Endothelial cell of umbilical vein (primary cell): ENCODE measurements around the gene RAB3GAP2. TPM values are rescaled to one million over a fixed set of nuclear protein-coding genes. Genes with fewer than 3 reads are reported as not detected.

Experiments
- BruUV-seq: library from RNA; stranded (reverse); fragments of 400-500 nt; replicated peaks from 2 replicates; lab custom pipeline; 2021; lab: Mats Ljungman, UMichigan
- CTCF ChIA-PET: fragments of 300-600, 350-600 bp; sonication (Branson Sonifier 250); formaldehyde crosslinking; loops from one replicate; lab custom pipeline; 2021; ENCODE audit warnings: antibody characterized with exemption, inconsistent platforms; lab: Charles Lee
- POLR2A ChIA-PET: fragments of 300-600, 350-600 bp; sonication (Branson Sonifier 250); formaldehyde crosslinking; loops from one replicate; lab custom pipeline; 2021; ENCODE audit warnings: antibody characterized with exemption, inconsistent platforms; lab: Charles Lee
- DNase-seq: peaks from one replicate; pipeline ENCODE4 v3.0.0-alpha.2; 2011; ENCODE audit warnings: low read depth, low spot score
- FAIRE-seq: peaks from 2 replicates; lab custom pipeline; 2011; peaks lifted over from hg19 to GRCh38; lab: Jason Lieb, UNC
- H2AFZ ChIP-seq: 2 replicates; pipeline ENCODE4 v1.6.0; 2012; ENCODE audit warnings: low read depth, low read length, control low read depth, inconsistent platforms
- H3K27ac ChIP-seq: 2 replicates; pipeline ENCODE4 v1.5.1; 2011; ENCODE audit warnings: low read depth, mild to moderate bottlenecking, control low read depth, low read length, moderate library complexity; ENCODE audit not compliant: insufficient read depth
- H3K27me3 ChIP-seq, 2 experiments: 2 replicates each; pipeline versions ENCODE4 v1.6.0 to v1.6.1; 2011; ENCODE audit warnings: low read length in 2 of 2, mixed read lengths in 1 of 2; ENCODE audit not compliant: control insufficient read depth in 2 of 2, insufficient read depth in 2 of 2
- H3K36me3 ChIP-seq, 2 experiments: 2 replicates in 1 of 2; 3 replicates in 1 of 2; pipeline ENCODE4 v1.5.1; 2011; ENCODE audit warnings: low read length in 2 of 2, mild to moderate bottlenecking in 1 of 2, moderate library complexity in 1 of 2; ENCODE audit not compliant: control insufficient read depth in 2 of 2, insufficient read depth in 2 of 2; ENCODE audit errors: extremely low read depth in 1 of 2
- H3K4me1 ChIP-seq: 3 replicates; pipeline ENCODE4 v1.5.1; 2011; ENCODE audit warnings: mild to moderate bottlenecking, low read length; ENCODE audit not compliant: control insufficient read depth, insufficient read depth; ENCODE audit errors: extremely low read depth
- H3K4me2 ChIP-seq: 2 replicates; pipeline ENCODE4 v1.6.1; 2011; ENCODE audit warnings: low read length, control low read depth, mixed read lengths; ENCODE audit not compliant: insufficient read depth
- H3K4me3 ChIP-seq, 3 experiments: fragments of 200-600 bp in 1 of 3; sonication (generic), shearing (Covaris generic) in 1 of 3; replicated peaks in 1 of 3; 2 replicates each; pipeline ENCODE4 v1.5.1; 2011 to 2016; ENCODE audit warnings: control low read depth in 3 of 3, low read length in 3 of 3, mild to moderate bottlenecking in 2 of 3, inconsistent platforms in 1 of 3, low read depth in 1 of 3, moderate library complexity in 1 of 3; ENCODE audit not compliant: insufficient read depth in 1 of 3
- H3K79me2 ChIP-seq: 2 replicates; pipeline ENCODE4 v1.6.0; 2012; ENCODE audit warnings: low read length, inconsistent platforms; ENCODE audit not compliant: control insufficient read depth, insufficient read depth
- H3K9ac ChIP-seq: replicated peaks from 2 replicates; pipeline ENCODE3; 2011; ENCODE audit warnings: low read length, control low read depth; ENCODE audit not compliant: insufficient read depth; ENCODE audit errors: extremely low read depth
- H3K9me1 ChIP-seq: replicated peaks from 3 replicates; pipeline ENCODE4 v1.6.0; 2011; ENCODE audit warnings: mild to moderate bottlenecking, low read length; ENCODE audit not compliant: control insufficient read depth, insufficient read depth; ENCODE audit errors: extremely low read depth
- H3K9me3 ChIP-seq: replicated peaks from 2 replicates; pipeline ENCODE4 v1.5.1; 2012; ENCODE audit warnings: low read length, inconsistent platforms; ENCODE audit not compliant: control insufficient read depth, insufficient read depth
- H4K20me1 ChIP-seq: replicated peaks from 2 replicates; pipeline ENCODE3; 2011; ENCODE audit warnings: mild to moderate bottlenecking, low read length; ENCODE audit not compliant: control insufficient read depth, insufficient read depth; ENCODE audit errors: extremely low read depth
- CTCF ChIP-seq, 2 donors: IDR thresholded peaks; 1 replicate in 1 of 2; 2 replicates in 1 of 2; pipeline ENCODE4 v1.5.1; 2011; ENCODE audit warnings: low read length in 2 of 2, mild to moderate bottlenecking in 2 of 2, moderate library complexity in 2 of 2, control low read depth in 1 of 2, inconsistent platforms in 1 of 2, low read depth in 1 of 2; ENCODE audit not compliant: insufficient read depth in 1 of 2; ENCODE audit errors: extremely low read depth in 1 of 2
- EZH2 ChIP-seq: IDR thresholded peaks from 2 replicates; pipeline ENCODE4 v1.6.1; 2012; ENCODE audit warnings: borderline replicate concordance, low read depth, mild to moderate bottlenecking, moderate library complexity, low read length, inconsistent platforms; ENCODE audit not compliant: severe bottlenecking
- FOS ChIP-seq: IDR thresholded peaks from 2 replicates; pipeline ENCODE4 v1.6.1; 2011; ENCODE audit warnings: mild to moderate bottlenecking, low read length, moderate library complexity, borderline replicate concordance; ENCODE audit not compliant: insufficient read depth
- GATA2 ChIP-seq: IDR thresholded peaks from 2 replicates; pipeline ENCODE4 v1.7.0; 2011; ENCODE audit warnings: low read depth, mild to moderate bottlenecking, moderate library complexity, mixed read lengths, low read length; ENCODE audit not compliant: insufficient read length, insufficient read depth
- JUN ChIP-seq: IDR thresholded peaks from 2 replicates; pipeline ENCODE4 v1.6.1; 2011; ENCODE audit warnings: borderline replicate concordance, low read depth; ENCODE audit not compliant: insufficient read length, insufficient read depth
- MAX ChIP-seq: IDR thresholded peaks from 2 replicates; pipeline ENCODE4 v1.6.1; 2011; ENCODE audit not compliant: insufficient read depth, insufficient read length
- MYC ChIP-seq: IDR thresholded peaks from one replicate; pipeline ENCODE4 v1.6.1; 2011; ENCODE audit warnings: mild to moderate bottlenecking, low read depth, low read length
- POLR2A ChIP-seq: IDR thresholded peaks from 2 replicates; pipeline ENCODE4 v1.6.1; 2012; ENCODE audit warnings: low read depth, mild to moderate bottlenecking, control low read depth, low read length
- POLR2AphosphoS5 ChIP-seq: IDR thresholded peaks from 2 replicates; pipeline ENCODE4 v1.6.1; 2012; ENCODE audit warnings: low read depth, mild to moderate bottlenecking, control low read depth, low read length, moderate library complexity; ENCODE audit not compliant: insufficient read depth
- dilution Hi-C: fragments of 300-500 bp; cut with MboI; formaldehyde crosslinking; loops from one replicate; pipeline ENCODE4 v1.15.0; 2019; ENCODE audit warnings: low sequenced_read_pairs; ENCODE audit not compliant: extremely low pct_ligation_motif_present
- intact Hi-C: fragments of 100-400 bp; cut with micrococcal nuclease; formaldehyde crosslinking; loops from one replicate; pipeline ENCODE4 v1.10.0; 2022
- polyA plus RNA-seq, 4 experiments: library from polyadenylated mRNA; depleted of rRNA in 3 of 4; stranded (reverse) in 3 of 4; unstranded in 1 of 4; fragments of >200 nt; gene quantifications; 2 replicates each; pipeline versions ENCODE4 v1.2.1 to v1.2.3, GENCODE V29; 2011 to 2012; ENCODE audit warnings: missing spikeins in 1 of 4
- total RNA-seq: library from RNA; stranded (reverse); gene quantifications from 2 replicates; pipeline ENCODE4 v1.2.3, GENCODE V29; 2021

RAB3GAP2 gene
- total and polyA plus RNA-seq, 2 donors (not counting 3 experiments of a cell fraction or from before 2014, with no cell fraction given), result 11.1 to 37.4 TPM

- intact Hi-C loops (no loop called here), dilution Hi-C loops (no loop called here)
- H3K27me3 ChIP-seq, result no peaks in the 10 kb centered on the region
- TF ChIP-seq EZH2, result no peak
- TF ChIP-seq POLR2A, result no peak
- TF ChIP-seq MAX, result no peak
- no peak for TF ChIP-seq POLR2AphosphoS5
- no peak for TF ChIP-seq CTCF (IDR thresholded peaks at IDR 0.05; ENCODE audit: extremely low read depth in 1 of 2, insufficient read depth in 1 of 2, low read depth in 1 of 2, low read length in 2 of 2)
- no peak for TF ChIP-seq JUN
- TF ChIP-seq MYC, result no peak
- no peak for TF ChIP-seq GATA2
- no peak for TF ChIP-seq FOS
- H3K9me3 ChIP-seq, result peaks cover 8% of the 10 kb centered on the region
- BruUV-seq, result no TSS peak
- no peak overlapping the region for H3K27ac ChIP-seq
- H3K4me1 ChIP-seq, result peaks cover 5% of the 10 kb centered on the region
- H2AFZ ChIP-seq, result no peak overlapping the region
- FAIRE-seq (no peak), DNase-seq (no peak)
- peaks cover 28% of the 10 kb centered on the region for H3K79me2 ChIP-seq
- H3K36me3 ChIP-seq, result peaks cover 0 to 11% of the 10 kb centered on the region in 2 experiments
- H3K4me2 ChIP-seq, result no peak overlapping the region
- ChIA-PET POLR2A (no interaction called here), CTCF (interaction anchor here (1.1 to 1.7 kb wide), 2 partner anchors 260 to 525 kb away, joined by 3 read pairs; no protein-coding TSS in a partner anchor)
- H4K20me1 ChIP-seq, result no peaks in the 10 kb centered on the region
- no peak overlapping the region for H3K4me3 ChIP-seq
- no peak overlapping the region for H3K9ac ChIP-seq
- no peaks in the 10 kb centered on the region for H3K9me1 ChIP-seq
These were observed 21.0 kb downstream of the RAB3GAP2 start for GRCh38 chr1:220251272-220251671.
